Memory B cell (primary cell): ENCODE measurements around the gene ANKRD7.

ENCODE experiments used
- ATAC-seq: fragments of 150-1000 bp; cut with Tn5 transposase; 2 replicates; pipeline ENCODE4 v1.10.0; 2021; ENCODE audit warnings: low read depth, mild to moderate bottlenecking, moderate library complexity
- DNase-seq, 2 donors: peaks; one replicate each; pipeline ENCODE4 v3.0.0; 2022; ENCODE audit warnings: low spot score in 2 of 2
- H3K27ac Mint-ChIP-seq: one replicate; pipeline ENCODE4 v1.8.0; 2022; ENCODE audit warnings: mild to moderate bottlenecking, moderate library complexity, mixed read lengths
- H3K27me3 Mint-ChIP-seq: one replicate; pipeline ENCODE4 v1.8.0; 2022; ENCODE audit warnings: mixed read lengths
- H3K36me3 Mint-ChIP-seq: one replicate; pipeline ENCODE4 v1.8.0; 2022; ENCODE audit warnings: mild to moderate bottlenecking, mixed read lengths
- H3K4me1 Mint-ChIP-seq: one replicate; pipeline ENCODE4 v1.8.0; 2022; ENCODE audit warnings: mixed read lengths
- H3K4me3 Mint-ChIP-seq: one replicate; pipeline ENCODE4 v1.8.0; 2022; ENCODE audit warnings: mild to moderate bottlenecking, moderate library complexity, mixed read lengths
- H3K9me3 Mint-ChIP-seq: one replicate; pipeline ENCODE4 v1.8.0; 2022; ENCODE audit warnings: mixed read lengths

Gene ANKRD7

DNA sequence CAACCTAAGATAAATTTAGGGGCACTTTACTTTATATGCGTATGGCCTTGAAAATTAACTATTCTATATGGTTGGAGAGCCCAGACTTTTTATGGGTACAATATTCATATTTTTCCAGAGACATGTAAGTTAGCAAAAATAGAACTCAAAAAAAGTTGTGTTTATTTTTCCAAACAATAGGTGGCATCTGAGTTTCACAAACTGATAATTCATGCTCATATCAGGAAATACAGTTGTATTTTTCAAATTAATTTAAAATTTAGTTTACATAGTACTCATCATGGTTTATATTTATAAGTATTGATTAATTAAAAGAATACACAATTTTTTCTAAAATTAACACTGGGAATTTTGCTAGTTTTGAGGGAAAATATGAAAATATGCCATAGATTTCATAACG is 34.6 kb downstream of the ANKRD7 start:
- Mint-ChIP-seq H3K27ac (no peak overlapping the region), H3K27me3 (peaks cover 3% of the 10 kb centered on the region), H3K36me3 (no peaks in the 10 kb centered on the region), H3K9me3 (no peaks in the 10 kb centered on the region), H3K4me1 (no peaks in the 10 kb centered on the region), H3K4me3 (no peak overlapping the region)
- no peak for DNase-seq
- no peak for ATAC-seq

GRCh38 chr7:118264836-118265235 is 40.3 kb downstream of the ANKRD7 start:
- Mint-ChIP-seq H3K9me3 (no peaks in the 10 kb centered on the region), H3K36me3 (no peaks in the 10 kb centered on the region), H3K4me1 (no peaks in the 10 kb centered on the region), H3K4me3 (no peak overlapping the region), H3K27me3 (peaks cover 6% of the 10 kb centered on the region), H3K27ac (no peak overlapping the region)
- ATAC-seq: no peak
- DNase-seq: no peak

GRCh38 chr7:118280319-118281012 is 56.0 kb downstream of the ANKRD7 start:
- Mint-ChIP-seq H3K4me3 (no peak overlapping the region), H3K4me1 (no peaks in the 10 kb centered on the region), H3K9me3 (no peaks in the 10 kb centered on the region), H3K36me3 (no peaks in the 10 kb centered on the region), H3K27me3 (peaks cover 13% of the 10 kb centered on the region), H3K27ac (no peak overlapping the region)
- DNase-seq (no peak), ATAC-seq (no peak)

- H3K4me1 Mint-ChIP-seq: no peaks in the 10 kb centered on the region
- no peak overlapping the region for H3K4me3 Mint-ChIP-seq
- no peaks in the 10 kb centered on the region for H3K36me3 Mint-ChIP-seq
- ATAC-seq: no peak
- no peak for DNase-seq
- H3K27me3 Mint-ChIP-seq: peaks cover 13% of the 10 kb centered on the region
- no peak overlapping the region for H3K27ac Mint-ChIP-seq
- H3K9me3 Mint-ChIP-seq: no peaks in the 10 kb centered on the region
Measured at GRCh38 chr7:118281196-118281595, 56.7 kb downstream of the ANKRD7 start.

DNA sequence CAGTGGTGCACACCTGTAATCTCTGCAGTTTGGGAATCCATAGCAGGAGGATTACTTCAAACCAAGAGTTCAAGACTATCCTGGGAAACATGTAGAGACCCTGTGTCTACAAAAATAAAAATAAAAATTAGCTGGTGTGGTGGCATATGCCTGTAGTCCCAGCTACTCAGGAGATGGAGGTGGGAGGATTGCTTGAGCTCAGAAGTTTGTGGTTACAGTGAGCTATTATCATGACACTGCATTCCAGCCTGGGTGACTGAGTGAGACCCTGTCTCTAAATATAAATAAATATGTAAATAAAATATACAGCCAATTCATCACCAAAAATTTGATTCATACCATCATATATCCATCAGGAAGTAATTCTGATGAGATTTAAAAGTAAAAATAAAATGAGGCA is 60.9 kb downstream of the ANKRD7 start:
- DNase-seq: no peak
- Mint-ChIP-seq H3K4me1 (peaks cover 12% of the 10 kb centered on the region), H3K4me3 (no peak overlapping the region), H3K27me3 (peaks cover 10% of the 10 kb centered on the region), H3K27ac (no peak overlapping the region), H3K9me3 (peaks cover 14% of the 10 kb centered on the region), H3K36me3 (peaks cover 4% of the 10 kb centered on the region)
- ATAC-seq: no peak

- peaks cover 9% of the 10 kb centered on the region for H3K27me3 Mint-ChIP-seq
- no peak overlapping the region for H3K4me3 Mint-ChIP-seq
- no peak for DNase-seq
- peaks cover 12% of the 10 kb centered on the region for H3K4me1 Mint-ChIP-seq
- ATAC-seq: no peak
- H3K36me3 Mint-ChIP-seq: peaks cover 4% of the 10 kb centered on the region
- H3K9me3 Mint-ChIP-seq: peaks cover 14% of the 10 kb centered on the region
- no peak overlapping the region for H3K27ac Mint-ChIP-seq
Measured at GRCh38 chr7:118286131-118286530, 61.6 kb downstream of the ANKRD7 start.

DNA sequence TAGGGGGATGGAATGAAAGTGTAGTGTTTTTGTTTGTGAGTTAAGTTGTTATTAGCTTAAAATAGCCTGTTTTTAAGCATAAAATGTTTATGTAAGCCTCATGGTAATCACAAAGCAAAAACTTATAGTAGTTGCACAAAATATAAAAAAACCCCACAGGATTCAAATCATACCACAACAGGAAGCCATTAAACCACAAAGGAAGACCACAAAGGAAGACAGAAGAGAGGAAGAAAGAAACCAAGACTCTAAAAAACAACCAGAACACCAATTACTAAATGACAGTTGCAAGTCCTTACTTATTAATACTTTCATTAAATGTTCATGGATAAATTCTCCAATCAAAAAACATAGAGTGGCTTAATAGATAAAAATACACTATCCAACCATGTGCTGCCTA is 63.6 kb downstream of the ANKRD7 start:
- peaks cover 12% of the 10 kb centered on the region for H3K4me1 Mint-ChIP-seq
- ATAC-seq: peak; percentile 48
- no peak overlapping the region for H3K27ac Mint-ChIP-seq
- DNase-seq: no peak
- no peak overlapping the region for H3K4me3 Mint-ChIP-seq
- H3K36me3 Mint-ChIP-seq: peaks cover 4% of the 10 kb centered on the region
- H3K27me3 Mint-ChIP-seq: peaks cover 7% of the 10 kb centered on the region
- H3K9me3 Mint-ChIP-seq: peaks cover 16% of the 10 kb centered on the region

DNA sequence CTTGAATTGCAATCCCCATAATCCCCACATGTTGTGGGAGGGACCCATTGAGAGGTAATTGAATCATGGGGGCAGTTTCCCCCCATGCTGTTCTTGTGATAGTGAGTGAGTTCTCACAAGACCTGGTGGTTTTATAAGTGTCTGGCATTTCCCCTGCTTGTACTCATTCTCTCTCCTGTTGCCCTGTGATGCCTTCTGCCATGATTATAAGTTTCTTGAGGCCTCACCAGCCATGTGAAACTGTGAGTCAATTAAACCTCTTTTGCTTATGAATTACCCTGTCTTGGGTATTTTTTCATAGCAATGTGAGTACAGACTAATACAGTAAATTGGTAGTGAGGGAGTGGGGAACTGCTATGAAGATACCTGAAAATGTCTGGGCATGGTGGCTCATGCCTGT is 65.0 kb downstream of the ANKRD7 start:
- Mint-ChIP-seq H3K36me3 (peaks cover 4% of the 10 kb centered on the region), H3K9me3 (peaks cover 16% of the 10 kb centered on the region), H3K4me3 (no peak overlapping the region), H3K27me3 (peaks cover 7% of the 10 kb centered on the region), H3K4me1 (peaks cover 12% of the 10 kb centered on the region), H3K27ac (no peak overlapping the region)
- ATAC-seq (no peak), DNase-seq (no peak)
